GM12892 (cell line): ENCODE results near the gene TMEM119.
"Not testable (repeated sequence)": the region's sequence is repeated elsewhere in the genome, so short reads cannot be mapped to it uniquely, and the experiment has no call there.

Experiments
- DNase-seq: peaks from one replicate; pipeline ENCODE4 v3.0.0; 2011; ENCODE audit not compliant: insufficient read length
- FAIRE-seq: peaks from 2 replicates; lab custom pipeline; 2011; peaks lifted over from hg19 to GRCh38; lab: Jason Lieb, UNC
- POLR2A ChIP-seq: IDR thresholded peaks from 2 replicates; pipeline ENCODE4 v1.6.1; 2011; ENCODE audit warnings: low read depth, low read length, control low read depth
- POLR2AphosphoS5 ChIP-seq: IDR thresholded peaks from 2 replicates; pipeline ENCODE4 v1.6.1; 2011; ENCODE audit warnings: low read depth, low read length, control low read depth
- TAF1 ChIP-seq: IDR thresholded peaks from 2 replicates; pipeline ENCODE4 v1.6.1; 2011; ENCODE audit warnings: low read depth, mild to moderate bottlenecking, control low read depth, low read length, borderline replicate concordance

Gene TMEM119

DNA sequence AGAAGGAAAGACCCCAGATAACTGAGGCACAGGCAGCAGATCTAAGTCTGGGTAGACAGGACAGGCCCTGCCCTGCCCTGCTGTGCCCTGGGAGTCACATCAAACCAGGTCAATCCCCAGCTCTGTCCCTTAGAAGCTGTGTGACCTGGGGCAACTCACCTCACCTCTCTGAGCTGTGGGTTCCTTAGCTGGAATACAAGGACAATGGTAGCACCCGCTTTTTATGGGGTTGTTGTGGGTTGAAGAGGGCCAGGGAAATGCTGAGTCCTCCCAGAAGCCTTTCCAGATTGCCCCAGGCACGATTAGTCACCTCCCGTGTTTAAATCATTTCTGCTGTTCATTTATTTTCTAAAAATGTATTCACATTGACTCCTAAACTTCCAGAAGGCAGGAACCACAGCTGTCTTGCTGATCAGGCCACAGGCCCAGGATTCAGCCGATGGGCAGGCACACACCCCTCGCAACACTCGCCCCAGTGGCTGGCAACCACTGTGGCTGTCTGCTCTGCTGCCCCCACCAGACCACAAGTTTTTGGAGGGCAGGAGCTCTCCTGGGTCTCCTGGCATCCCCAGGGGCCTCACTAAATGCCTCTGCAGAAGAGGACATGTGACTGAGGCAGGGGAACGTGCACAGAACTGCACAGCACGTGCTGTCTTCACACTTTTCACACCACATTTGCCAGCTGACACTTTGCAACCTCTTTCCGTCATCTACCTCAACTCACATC is 32.8 kb upstream of the TMEM119 start:
- FAIRE-seq, result no peak
- no peak for TF ChIP-seq POLR2AphosphoS5
- no peak for TF ChIP-seq TAF1
- TF ChIP-seq POLR2A, result no peak
- DNase-seq, result no peak

GRCh38 chr12:108629824-108630476 is 32.1 kb upstream of the TMEM119 start:
- DNase-seq (no peak), FAIRE-seq (no peak)
- TF ChIP-seq TAF1 (no peak), POLR2AphosphoS5 (no peak), POLR2A (no peak)

DNA sequence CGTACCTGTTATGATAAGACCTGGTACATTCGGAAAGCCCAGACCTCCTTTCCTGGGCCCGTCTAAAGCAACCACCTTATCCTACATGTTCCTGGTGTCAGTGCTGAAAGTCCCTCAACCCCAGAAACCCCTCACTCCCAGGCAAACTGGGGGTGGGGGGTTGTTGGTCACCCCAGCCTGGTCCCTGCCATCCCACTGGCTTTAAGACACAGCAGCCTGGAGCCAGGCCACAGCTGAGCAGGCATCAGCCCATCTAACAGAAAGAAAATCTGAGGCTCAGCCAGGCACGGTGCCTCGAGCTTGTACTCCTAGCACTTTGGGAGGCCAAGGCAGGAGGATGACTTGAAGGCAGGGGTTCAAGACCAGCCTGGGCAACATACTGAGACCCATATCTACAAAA is 31.3 kb upstream of the TMEM119 start:
- DNase-seq (no peak), FAIRE-seq (no peak)
- TF ChIP-seq TAF1 (no peak), POLR2AphosphoS5 (no peak), POLR2A (no peak)

DNA sequence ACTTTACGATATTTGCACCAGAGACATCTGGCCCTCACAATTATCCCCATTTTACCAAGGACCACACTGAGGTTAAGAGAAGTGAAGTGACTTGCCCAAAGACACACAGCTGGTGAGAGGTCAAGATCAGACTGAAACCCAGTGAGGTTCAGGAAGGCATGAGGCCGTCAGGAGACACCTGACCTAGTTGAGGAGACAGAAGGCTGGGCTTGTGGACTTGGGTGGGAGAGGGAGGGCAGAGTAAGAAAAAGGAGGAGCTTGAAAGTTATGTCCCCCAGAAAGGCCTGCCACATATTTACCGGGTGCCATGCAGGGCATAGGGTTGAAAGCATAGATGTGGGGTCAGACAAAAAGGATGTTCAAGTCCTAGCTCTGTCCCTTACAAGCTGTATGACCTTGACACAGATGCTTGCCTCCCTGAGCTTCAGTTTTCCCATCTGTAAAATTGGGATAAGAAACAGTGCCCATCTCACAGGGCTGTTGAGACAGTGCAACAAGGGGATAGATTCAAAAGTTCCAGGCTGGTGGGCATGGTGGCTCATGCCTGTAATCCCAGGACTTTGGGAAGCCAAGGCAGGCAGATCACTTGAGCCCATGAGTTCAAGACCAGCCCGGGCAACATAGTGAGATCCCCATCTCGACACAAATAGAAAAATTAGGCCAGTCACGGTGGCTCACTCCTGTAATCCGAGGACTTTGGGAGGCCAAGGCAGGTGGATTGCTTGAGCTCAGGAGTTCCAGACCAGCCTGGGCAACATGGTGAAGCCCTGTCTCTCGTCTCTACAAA is 29.4 kb upstream of the TMEM119 start:
- DNase-seq (no peak), FAIRE-seq (no peak)
- no peak for TF ChIP-seq TAF1
- TF ChIP-seq POLR2AphosphoS5, result no peak
- no peak for TF ChIP-seq POLR2A

- DNase-seq (no peak), FAIRE-seq (no peak)
- TF ChIP-seq TAF1, result no peak
Observed at GRCh38 chr12:108625228-108625627, 27.3 kb upstream of the TMEM119 start.

DNA sequence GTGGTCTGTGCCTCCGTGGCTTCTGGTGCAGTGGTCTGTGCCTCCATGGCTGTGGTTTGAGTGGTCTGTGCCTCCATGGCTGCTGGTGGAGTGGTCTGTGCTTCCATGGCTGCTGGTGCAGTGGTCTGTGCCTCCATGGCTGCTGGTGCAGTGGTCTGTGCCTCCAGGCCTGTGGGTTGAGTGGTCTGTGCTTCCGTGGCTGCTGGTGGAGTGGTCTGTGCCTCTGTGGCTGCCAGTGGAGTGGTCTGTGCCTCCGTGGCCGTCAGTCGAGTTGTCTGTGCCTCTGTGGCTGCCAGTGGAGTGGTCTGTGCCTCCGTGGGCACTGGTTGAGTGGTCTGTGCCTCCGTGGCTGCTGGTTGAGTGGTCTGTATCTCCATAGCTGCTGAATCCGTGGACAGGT is 25.7 kb upstream of the TMEM119 start:
- FAIRE-seq (no peak), DNase-seq (no peak)

GRCh38 chr12:108622921-108623514 is 25.1 kb upstream of the TMEM119 start:
- no peak for TF ChIP-seq TAF1
- TF ChIP-seq POLR2AphosphoS5, result no peak
- TF ChIP-seq POLR2A, result no peak
- FAIRE-seq, result no peak

More for the DNA sequence above, 25.7 kb upstream of the TMEM119 start:
- TF ChIP-seq POLR2AphosphoS5 (no peak), POLR2A (no peak), TAF1 (no peak)

DNA sequence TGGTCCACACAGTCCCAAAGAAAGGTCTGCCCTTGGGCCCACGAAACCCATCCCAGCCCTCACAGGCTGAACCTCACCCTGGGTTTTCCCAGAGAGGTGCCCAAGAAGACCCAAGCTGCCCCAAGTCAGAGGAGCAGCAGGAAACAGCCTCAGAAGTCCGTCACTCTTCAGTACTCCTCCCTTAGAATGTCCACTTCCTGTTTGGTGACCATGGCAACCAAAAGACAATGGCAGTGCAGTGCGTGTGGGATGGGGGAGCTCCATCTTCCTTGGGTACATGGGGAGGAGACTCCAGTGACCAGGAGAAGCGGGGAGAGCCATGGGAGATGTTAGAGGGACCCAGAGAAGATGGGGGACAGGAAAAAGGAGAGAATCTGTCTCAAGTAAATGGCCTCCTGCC is 24.5 kb upstream of the TMEM119 start:
- peak; percentile 76 for FAIRE-seq
- DNase-seq, result no peak
- TF ChIP-seq POLR2AphosphoS5 (no peak), TAF1 (no peak), POLR2A (no peak)

More at GRCh38 chr12:108622921-108623514, 25.1 kb upstream of the TMEM119 start:
- no peak for DNase-seq

GRCh38 chr12:108621161-108621560 is 23.3 kb upstream of the TMEM119 start:
- DNase-seq (no peak), FAIRE-seq (no peak)
- TF ChIP-seq POLR2AphosphoS5 (no peak), POLR2A (no peak), TAF1 (no peak)

DNA sequence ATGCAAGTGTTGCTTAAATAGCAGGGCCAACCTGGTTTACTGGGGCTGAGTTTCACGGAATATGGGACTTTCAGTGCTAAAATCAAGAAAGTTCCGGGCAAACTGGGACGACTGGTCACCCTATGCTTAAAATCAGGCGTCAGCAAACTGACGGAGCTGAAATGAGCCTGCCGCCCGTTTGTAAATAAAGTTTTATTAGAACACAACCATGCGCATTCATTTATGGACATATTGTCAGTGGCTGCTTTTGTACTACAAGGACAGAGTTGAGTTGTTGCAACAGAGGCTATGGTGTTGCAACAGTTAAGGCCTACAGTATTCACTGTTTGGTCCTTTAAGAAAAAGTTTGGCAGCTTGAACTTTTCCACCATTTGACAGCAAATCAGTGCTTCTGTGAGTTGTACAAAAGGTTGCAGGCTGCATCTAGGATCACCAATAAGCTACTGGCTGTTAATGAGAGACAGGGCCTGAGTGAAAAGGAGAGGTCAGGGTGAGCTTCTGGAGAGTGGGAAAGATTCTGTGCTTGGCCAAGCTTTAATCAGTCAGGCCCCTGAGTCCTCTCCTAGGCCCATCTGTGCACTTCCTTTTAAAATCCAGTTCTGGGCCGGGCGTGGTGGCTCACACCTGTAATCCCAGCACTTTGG is 22.5 kb upstream of the TMEM119 start:
- no peak for TF ChIP-seq POLR2A
- FAIRE-seq (no peak), DNase-seq (no peak)

DNA sequence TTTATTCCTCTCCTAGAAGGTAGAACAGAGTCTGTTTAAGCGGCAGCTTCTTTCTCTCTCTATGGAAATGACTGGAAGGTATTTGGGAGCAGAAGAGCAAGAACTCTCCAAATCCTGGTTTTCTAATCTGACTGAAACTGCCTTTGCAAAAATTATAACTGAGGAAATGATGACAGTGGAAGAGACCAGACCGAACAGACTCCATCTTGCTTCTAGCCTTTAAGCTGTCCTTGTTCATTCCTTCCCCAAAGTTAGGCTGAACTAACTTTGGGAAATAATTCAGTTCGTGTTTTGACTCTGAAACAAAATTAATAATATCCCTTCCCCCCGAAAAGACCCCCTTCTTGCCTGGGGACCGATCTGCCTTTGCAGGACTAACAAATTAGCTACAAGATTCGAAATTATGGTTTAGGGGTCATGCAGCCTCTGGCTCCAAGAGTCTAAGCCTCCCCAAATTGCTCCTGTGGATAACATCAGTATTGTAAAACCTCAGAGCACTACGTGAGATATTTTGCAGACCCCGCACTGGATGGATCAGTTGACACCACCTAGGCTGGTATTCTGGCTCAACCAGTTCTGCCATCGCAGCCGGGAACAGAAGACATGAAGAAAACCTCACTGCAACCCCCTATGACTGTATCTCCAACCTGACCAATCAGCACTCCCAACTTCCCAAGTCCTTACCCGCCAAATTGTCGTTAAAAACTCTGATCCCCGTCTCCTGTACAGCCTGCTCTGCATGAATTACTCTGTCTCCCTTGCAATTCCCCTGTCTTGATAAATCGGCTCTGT is 21.7 kb upstream of the TMEM119 start:
- DNase-seq (no peak), FAIRE-seq (no peak)
- no peak for TF ChIP-seq POLR2AphosphoS5
- no peak for TF ChIP-seq POLR2A
- no peak for TF ChIP-seq TAF1

GRCh38 chr12:108618953-108619274 is 21.0 kb upstream of the TMEM119 start:
- DNase-seq, FAIRE-seq: not testable (repeated sequence)
